Measurements from ENCODE around the gene TRIM71.
"Not testable (repeated sequence)": the region's sequence is repeated elsewhere in the genome, so short reads cannot be mapped to it uniquely, and the experiment has no call there.

Gene TRIM71

DNA sequence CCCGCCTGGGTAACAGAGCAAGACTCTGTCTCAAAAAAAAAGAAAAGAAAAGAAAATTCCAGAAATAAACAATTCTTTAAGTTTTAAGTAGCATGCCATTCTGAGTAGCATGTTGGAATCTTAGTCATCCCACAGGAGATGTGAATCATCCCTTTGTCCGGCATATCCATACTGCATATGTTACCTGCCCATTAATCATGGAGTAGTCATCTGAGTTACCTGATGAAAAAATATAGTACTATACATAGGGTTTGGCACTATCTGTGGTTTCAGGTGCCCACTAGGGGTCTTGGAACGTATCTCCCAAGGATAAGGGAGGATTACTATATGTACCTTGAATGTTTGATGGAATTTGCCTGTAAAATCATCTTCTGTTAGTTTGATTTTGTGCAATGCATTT, 127.3 kb downstream of the TRIM71 start:
- TF ChIP-seq, protein P1, sequence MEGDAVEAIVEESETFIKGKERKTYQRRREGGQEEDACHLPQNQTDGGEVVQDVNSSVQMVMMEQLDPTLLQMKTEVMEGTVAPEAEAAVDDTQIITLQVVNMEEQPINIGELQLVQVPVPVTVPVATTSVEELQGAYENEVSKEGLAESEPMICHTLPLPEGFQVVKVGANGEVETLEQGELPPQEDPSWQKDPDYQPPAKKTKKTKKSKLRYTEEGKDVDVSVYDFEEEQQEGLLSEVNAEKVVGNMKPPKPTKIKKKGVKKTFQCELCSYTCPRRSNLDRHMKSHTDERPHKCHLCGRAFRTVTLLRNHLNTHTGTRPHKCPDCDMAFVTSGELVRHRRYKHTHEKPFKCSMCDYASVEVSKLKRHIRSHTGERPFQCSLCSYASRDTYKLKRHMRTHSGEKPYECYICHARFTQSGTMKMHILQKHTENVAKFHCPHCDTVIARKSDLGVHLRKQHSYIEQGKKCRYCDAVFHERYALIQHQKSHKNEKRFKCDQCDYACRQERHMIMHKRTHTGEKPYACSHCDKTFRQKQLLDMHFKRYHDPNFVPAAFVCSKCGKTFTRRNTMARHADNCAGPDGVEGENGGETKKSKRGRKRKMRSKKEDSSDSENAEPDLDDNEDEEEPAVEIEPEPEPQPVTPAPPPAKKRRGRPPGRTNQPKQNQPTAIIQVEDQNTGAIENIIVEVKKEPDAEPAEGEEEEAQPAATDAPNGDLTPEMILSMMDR (IDR thresholded peaks at IDR 0.05; ENCODE audit: low read depth, low read length, missing control alignments), result no peak
- DNase-seq (ENCODE audit: extremely low read depth, low read depth), result no peak
- no peak overlapping the region for H3K4me3 ChIP-seq (replicated peaks; ENCODE audit: low read depth, low read length)

DNA sequence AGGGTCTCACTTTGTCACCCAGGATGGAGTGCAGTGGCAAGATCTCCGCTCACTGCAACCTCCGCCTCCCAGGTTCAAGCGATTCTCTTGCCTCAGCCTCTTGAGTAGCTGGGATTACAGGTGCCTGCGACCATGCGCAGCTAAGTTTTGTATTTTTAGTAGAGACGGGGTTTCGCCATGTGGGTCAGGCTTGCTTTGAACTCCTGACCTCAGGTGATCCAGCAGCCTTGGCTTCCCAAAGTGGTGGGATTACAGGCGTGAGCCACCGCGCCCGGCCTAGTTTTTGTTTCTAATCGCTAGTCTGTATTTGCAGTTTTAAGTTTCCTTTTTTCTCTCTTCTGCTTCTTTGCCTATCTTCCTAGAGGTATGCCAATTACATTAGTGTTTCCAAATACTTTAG, 127.8 kb downstream of the TRIM71 start:
- not testable (repeated sequence) for H3K4me3 ChIP-seq (replicated peaks; ENCODE audit: low read depth, low read length); DNase-seq (ENCODE audit: extremely low read depth, low read depth)

DNA sequence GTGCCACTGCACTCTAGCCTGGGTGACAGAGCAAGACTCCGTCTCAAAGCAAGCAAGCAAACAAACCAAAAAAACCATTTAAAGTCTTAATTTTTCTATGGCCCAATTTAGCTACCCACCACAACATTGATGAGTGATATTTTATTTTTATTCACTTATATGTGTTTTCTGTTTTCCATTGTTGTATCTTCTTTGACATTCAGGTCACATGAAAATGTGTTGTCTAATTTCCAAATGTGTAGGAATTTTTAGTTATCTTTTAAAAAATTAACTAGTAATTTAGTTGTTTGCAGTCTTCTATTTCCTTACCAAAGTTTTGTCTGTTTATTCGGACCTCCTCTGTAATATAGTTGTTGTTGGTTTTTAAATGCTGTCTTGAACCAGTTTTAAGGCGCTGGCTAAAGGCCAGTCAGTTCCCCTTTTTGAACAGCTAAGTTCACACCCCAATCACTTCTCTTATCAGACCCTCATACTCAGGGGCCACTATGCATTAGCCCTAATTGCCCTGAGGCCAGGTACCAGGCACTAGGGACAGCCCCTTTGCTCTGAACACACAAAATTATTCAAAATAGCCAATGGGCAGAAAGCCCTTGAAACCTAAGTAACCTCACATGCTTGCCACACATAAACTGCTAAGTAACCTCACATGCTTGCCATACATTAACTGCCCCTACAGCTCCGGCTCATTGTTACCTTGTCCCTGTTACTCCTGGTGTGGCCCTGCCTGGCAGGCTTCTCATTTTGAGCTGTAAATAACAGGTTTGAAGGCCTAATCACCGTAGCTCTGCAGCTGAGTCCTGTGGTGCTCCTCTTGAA, 129.4 kb downstream of the TRIM71 start:
- DNase-seq (ENCODE audit: extremely low read depth, low read depth), result no peak
- H3K4me3 ChIP-seq (replicated peaks; ENCODE audit: low read depth, low read length), result no peak overlapping the region
- TF ChIP-seq, protein P1 (IDR thresholded peaks at IDR 0.05; ENCODE audit: low read depth, low read length, missing control alignments), result no peak
